Fibroblast of skin of abdomen (primary cell): ENCODE data around the gene SLC24A3.
A peak's percentile ranks its signal among the peaks of the same experiment; 100 is the strongest.
"Not testable (repeated sequence)": the region's sequence is repeated elsewhere in the genome, so short reads cannot be mapped to it uniquely, and the experiment has no call there.

ENCODE experiments used
- DNase-seq: peaks from one replicate; pipeline ENCODE4 v3.0.0-alpha.2; 2013

The SLC24A3 gene

DNA sequence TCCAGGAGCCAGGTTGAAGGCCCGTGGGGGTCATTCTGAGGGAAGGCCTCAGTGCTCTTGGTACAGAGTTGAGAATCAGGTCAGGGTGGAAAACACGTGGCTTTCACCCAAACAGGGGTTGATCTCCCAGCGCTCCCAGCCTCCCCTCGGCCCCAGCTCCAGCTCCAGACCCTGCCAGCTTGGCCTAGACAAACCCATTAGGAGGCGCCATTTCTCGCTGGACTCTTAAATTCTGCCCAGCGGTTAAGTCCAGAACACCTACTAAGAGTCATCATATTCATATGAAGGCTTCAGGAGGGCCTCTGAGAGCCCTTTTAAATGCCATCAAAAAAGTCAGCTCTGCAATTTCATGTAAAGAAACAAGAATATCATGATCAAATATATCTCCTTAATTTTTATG, 387.6 kb downstream of the SLC24A3 start:
- DNase-seq, result no peak

DNA sequence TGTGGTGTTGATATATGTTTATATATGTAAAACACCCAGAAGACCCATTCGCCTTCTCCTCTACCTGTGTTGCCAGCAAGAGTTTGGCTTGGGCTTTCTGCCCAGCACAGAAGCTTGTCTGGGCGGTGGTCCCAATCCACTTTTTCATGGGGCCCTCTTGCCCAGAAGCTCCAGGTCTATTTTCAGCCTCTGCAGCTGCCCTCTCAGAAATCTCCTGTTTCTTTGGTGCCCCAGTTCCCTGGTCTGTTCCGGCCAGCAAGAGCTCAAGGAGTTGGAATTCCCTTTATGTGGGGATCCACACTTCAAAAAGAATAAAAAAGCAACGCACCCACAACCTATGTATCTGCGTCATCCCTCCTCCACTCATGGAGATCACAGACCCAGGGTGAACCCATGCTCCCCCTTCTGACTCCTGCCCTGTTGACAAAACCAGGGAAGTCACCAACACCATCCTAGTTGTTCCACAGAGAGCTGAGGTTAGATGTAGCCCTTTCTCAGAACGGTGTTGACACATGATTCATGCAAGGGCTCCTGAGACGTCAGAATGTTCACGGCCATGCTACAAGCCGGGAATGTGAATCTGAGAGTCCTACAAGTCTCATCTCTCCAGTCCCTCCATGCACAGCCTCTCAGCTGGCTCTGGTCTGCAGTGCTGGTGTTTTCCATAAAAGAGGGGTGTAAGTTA, 388.8 kb downstream of the SLC24A3 start:
- no peak for DNase-seq

DNA sequence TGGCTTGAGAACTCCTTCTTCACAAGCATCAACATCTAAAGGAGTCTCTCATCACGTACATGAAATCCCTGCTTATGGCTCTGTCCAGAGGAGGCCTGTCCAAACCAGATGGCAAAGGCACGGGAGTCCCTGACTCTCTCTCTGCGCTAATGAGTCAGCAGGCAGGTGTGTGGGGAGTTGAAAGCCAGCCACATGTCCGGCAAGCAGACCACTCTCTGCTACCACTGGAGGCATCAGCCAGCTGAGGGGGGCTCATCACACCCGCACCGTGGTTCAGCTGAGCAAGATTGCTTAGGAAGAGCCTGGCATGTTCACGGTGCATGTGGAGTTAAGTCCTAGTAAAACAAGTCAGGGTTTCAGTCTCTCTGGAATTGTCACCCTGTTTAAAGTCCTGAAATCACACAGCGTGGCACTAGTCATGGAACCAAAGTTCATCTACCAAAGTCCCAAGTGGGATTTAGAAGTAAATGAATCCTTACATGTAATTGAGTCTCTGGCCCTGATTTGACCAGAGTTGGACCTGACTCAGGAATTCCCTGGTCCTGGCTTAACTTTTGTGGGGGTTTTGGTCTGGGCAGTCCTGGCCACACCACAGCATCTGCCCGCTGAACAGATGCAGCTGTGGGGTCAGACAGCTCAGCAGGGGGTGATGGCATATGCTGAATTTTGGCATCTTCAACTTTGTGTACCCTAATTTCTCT, 390.4 kb downstream of the SLC24A3 start:
- no peak for DNase-seq

DNA sequence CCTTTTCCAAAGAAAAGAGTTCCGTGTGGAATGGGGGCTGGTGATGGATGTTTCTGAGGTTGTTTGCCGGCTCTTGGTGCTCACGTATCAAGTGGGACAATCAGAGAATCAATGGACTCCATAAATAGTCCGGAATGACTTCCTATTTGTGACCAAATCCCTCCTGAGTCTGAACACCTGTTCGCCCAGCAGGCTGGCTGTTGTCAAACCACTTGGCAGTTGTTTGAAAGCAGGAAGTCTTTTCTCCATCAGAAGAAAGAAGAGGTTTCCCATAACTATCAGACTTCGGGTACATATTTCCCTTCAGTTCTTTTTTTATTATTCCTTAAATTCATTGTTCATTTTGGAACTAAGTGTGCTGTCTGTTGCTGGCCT, 390.9 kb downstream of the SLC24A3 start:
- DNase-seq, result no peak

DNA sequence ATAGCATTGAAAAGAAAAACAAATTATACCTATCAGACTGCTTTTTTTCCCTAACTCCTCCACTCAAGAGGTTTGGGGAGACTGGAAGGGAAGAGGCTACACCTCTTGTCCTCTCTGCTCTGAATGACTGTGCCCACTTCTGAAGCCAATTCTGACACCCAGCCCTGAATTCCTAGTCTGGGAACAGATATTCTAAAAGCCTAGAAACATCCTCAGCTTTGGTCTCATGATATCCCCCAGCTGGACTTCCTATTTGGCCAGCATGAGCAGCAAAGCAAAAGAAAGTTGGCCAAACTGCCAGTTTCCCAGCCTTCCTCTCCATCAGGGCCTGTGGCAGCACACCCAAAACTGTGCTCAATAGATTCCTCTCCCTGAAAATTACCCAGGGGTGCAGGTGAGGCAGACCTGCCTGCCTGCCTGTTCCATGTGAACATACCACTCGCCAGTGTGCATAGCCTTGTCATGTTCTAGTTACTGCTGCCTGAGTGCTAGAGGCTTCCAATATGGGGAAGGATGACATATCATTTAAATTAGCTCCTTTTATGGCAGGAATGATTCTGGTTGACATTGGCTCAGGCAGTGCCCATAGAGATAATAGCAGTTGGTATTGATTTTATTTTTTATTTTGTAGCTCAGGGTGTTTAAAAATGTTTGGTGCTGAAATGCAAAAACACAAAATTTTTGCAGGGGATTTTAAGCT, 393.5 kb downstream of the SLC24A3 start:
- DNase-seq, result no peak

DNA sequence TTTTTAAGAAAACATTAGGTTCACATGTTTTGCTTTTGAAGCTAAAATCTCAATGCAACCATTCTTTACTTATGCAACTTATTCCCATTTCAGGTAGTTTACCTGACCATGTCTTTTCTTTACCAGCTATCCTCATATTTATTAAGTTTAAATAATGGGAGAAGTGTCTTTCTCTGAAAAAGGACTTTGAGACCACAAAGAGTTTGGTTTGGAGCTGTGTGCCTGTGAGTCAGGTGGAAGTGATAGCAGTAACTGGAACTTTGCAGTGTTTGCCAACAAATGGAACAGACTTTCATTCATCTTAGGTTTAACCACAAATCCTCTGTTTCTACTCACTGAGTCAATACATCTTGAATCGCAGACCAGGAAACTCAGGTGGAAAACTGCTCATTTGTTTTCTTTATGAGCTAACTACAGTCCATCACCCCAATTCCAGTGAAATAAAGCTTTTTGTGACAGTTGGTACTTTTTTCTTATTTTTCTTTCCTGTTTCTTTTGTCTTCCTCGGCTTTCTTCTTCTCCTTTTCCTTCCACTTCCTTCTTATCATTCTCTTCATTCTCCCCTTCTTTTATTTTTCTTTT, 397.3 kb downstream of the SLC24A3 start:
- DNase-seq, result no peak

DNA sequence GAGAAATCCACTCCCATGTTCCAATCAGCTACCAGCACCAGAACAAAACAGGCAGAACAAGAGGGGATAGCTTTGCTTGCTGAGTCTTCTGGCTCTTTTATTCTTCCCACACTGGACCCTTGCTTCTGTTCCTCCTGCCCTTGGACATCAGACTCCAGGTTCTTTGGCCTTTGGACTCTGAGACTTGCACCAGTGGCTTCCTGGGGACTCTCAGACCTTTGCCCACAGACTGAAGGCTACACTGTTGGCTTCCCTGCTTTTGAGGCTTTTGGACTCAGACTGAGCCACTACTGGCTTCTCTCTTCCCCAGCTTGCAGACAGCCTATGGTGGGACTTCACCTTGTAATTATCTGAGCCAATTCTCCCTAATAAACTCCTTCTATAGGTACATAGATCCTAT, 403.2 kb downstream of the SLC24A3 start:
- no peak for DNase-seq

DNA sequence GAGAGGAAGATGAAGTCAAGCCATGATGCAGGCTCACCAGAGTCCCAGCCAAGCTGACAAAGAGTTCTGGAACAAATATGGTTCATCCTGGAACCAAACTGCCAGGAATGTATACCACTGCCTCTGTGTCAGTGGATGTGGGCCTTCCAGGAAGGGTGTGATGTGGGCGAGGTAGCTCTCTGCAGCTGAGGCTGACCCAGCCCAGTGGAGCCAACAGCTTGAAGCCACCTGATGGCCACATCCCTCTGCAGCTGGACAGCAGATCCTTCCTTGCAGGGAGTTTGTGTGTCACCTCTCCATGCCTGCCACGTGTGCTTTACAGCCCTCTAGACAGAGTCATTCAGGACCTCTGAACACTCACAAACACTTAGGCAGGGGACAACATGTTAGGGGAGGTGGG, 403.6 kb downstream of the SLC24A3 start:
- no peak for DNase-seq

DNA sequence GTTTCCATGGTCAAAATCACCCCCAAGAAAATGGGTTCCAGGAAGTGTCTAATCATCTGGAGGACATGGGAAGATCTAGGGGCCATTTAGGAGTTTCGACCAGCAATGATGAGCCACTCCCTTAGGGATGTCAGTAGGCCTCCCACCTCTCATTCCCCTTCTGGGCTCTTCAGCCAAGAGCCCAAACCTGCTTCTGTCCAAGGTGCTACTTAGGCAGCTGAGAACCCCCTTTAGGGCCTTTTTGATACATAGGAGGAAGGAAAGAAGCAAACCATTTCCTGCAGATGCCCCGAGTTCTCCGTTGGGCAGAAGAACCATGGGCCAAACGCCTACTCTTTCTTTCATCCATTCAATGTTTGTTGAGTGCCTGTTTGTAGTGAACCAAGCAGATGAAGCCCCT, 404.2 kb downstream of the SLC24A3 start:
- DNase-seq, result no peak

DNA sequence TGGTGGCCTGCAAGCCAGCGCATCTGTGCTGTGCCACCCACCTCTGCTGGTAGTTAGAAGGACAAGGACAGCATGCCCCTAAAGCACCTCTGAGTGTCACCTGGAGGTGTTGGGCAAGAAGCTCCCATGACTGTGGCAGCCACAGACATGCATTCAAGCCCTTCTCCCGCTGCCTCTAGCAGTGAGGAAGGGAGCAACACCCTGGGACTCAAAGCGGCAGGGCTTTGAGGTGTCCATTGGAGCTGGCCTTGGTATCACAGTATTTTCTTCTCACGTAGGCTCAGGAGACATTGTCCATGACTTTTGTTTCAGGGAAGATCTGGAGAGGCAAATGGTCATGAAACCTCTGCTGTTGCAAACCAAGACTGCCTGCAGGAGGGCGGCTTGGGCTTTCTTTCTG, 404.8 kb downstream of the SLC24A3 start:
- no peak for DNase-seq

DNA sequence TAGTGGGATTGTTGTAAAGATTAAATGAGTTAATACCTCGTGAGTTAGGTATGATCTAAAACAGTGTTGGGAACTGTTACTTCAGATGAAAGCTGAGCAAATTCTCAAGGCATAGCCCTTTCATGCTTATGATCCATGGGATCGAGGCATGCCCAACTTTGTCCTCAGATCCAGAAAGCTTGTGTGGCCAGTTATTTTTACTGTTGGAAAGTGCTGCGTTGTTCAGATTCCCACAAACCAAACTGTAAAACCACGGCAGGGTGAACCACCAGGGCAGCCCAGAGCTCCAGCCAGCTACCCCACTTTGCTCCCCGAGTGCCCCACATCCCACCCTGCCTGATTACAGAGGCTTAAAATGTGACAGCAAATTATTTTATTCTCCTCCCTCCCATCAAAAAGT, 406.3 kb downstream of the SLC24A3 start:
- DNase-seq, result no peak

DNA sequence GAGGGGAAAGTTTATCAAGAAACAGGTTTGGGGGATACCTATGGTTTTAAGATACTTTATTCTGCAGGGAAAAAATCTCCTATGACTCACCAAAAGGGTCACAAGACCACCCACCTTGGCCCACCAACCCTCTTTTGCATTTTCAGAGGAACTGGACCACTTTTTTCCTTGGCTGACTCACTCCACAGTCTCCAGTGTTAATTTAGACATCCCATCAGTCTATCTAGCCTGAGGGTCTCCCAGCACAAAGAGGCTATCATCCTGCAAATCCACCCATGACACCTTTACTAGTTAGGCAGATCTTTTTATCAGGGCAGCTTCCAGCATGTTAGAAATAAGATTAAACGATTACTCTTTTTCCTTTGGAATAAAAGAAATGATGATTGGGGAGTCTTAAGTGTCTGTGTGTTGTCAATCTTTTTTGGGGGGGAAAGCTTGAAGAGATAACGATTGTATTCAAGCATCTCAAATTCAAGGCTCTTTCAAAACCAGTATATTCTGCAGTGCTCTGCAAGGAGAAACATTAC, 407.5 kb downstream of the SLC24A3 start:
- no peak for DNase-seq

DNA sequence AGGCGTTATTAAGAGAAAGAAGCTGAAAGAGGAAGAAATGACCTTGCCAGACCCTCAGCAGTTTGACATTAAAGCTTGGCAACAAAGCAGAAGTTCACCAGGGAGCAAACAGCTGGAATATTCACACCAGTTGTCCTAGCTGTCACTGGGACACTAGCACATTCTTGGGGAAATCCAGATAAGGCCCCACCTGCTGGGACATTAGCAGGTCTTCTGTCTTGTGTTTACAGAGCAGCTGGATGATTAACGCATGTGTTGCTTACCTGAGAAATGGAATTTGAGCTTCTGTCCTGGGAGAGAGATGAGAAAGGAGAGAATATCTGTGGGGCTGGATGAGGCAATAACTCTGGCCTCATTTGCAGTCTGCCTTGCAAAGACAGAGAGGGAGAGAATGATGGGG, 408.0 kb downstream of the SLC24A3 start:
- DNase-seq, result no peak

DNA sequence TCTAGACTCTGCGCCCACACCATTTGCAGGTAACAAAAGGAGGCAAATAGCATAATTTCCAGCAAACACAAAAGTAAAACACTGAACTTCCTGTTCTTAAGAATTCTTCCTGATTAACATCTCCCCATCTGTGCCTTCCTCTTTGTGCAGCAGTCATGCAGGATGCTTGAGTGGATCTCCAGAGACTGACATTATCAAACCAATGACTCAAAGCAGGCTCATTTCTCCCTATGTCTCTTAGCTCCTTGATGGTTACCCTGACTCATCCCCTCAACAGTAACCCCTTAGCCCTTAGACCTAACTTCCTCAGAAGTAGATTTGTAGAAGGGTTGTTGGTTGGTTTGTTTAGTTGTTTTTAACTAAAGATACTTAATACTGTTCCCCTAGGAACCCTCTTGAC, 408.6 kb downstream of the SLC24A3 start:
- no peak for DNase-seq

DNA sequence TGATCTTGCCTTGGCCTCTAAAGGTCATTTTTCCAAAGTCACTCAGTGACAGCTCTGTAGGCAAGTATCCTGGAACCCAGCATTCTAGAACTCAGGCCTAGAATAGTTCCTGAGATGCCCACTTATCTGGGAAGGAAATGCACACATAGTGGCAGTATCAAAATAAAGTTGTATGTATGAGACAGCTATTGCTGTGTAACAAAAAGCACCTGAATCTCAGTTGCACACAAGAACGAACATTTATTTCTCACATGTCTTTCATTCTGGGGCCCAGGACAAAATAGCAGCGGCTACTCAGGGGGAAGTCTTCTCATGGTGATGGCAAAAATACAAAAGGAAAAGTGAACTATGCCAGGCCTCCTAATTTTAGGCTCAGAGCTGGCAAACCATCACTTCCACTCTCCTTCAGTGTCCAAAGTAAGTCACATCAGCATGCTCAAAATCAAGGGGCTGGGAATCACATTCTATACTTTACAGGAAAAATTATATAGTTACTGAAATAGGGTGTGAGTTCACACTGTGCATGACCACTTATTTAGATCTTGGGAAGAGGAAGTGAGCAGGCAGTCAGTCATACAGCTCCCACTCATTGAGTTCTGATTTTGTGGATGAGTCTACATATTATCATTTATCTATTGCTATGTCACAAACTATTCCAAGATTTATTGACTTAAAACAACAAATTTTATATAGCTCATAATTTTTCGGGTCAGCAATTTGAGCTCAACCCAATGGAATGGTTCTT, 412.0 kb downstream of the SLC24A3 start:
- DNase-seq, result no peak

DNA sequence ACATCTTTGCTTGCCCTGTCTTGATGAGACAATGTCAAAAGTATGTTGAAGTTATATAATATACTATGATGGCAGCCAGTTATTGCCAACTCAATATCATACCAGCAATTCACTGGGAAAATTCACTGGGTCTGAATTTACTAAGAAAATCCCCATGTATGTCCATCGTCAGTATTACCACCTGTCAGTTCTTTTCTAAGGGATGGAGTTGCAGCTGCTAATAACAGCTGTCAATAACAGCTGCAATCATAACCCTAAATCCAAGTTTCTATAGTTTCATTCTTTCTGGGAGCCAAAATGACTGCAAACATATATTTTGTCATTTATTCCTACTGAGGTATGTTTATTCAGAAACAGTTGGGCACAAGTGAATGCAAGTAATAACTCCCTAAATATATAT, 413.0 kb downstream of the SLC24A3 start:
- no peak for DNase-seq

DNA sequence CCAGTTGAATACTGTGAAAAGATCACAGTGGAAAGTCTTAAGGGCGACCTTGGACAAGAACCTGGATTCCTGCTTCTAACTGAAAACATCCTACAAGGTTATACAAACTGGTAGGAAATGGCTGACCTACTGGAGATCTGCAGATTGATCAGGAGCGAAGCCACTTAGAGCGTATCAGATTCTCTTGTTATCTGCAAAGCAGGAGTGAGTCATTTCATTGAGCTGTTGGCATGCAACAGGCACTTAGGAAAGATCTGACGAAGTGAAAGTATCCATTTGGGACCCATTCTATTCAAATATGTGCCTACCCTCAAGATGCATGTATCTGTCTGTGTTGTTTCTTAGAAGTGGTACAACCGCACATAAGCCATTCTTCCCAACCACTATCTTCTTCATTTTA, 414.5 kb downstream of the SLC24A3 start:
- no peak for DNase-seq

DNA sequence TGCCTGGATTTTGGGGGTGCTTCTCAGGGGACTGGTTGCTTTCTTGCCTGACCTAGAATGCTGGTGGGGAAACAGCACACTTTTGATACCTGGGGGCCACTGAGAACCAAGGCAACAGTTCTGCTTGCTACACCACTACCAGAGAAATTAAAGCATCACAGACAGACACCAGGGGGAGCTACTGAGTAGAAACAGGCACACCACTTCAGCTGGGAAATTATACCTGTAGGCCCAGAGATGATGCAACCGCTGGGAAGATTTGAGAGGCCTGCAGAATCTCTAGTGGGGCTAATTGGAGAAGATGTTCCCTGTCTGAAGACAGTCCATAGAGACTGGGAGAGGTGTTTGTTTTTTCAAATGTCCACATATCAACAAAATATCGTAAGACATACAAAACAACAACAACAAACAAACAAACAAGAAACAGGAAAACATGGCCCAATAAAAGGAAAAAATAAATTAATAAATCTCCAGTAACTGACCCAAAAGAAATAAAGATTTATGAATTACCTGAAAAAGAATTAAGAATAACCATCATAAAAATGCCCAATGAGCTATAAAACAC, 416.2 kb downstream of the SLC24A3 start:
- peak; percentile 60 for DNase-seq

DNA sequence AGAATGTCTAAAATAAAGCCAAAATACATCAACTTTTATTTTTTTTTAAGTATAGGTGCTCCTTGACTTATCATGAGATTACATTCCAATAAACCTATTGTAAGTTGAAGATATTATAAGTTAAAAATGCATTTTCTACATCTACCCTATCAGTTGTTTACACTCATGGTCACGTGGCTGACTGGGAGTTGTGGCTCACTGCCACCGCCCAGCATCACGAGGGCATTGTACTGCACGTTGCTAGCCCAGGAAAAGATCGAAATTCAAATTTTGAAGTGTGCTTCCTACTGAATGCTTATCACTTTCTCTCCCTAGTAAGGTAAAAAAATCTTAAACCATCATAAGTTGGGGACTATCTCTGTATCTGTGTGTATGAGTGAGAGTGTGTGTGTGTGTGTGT, 419.0 kb downstream of the SLC24A3 start:
- no peak for DNase-seq

DNA sequence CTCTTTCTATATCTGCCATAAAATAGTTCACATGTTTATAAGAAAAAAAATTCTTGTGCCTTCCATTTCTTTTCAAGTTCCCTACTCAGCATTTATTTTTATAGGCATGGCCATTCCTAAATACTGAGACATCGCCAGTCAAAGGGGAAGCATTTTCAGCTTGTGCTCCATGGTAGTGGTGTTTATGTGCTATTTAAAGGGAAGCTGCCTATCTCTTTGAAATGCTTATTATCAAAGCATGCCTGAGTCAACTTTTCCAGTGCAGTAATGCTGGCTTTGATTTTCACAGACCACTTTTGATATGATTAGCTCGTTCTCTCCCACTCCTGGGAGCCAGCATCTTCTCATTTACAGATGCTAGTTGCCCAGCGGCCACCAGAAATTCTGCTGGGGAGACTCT, 421.5 kb downstream of the SLC24A3 start:
- peak; percentile 4 for DNase-seq

DNA sequence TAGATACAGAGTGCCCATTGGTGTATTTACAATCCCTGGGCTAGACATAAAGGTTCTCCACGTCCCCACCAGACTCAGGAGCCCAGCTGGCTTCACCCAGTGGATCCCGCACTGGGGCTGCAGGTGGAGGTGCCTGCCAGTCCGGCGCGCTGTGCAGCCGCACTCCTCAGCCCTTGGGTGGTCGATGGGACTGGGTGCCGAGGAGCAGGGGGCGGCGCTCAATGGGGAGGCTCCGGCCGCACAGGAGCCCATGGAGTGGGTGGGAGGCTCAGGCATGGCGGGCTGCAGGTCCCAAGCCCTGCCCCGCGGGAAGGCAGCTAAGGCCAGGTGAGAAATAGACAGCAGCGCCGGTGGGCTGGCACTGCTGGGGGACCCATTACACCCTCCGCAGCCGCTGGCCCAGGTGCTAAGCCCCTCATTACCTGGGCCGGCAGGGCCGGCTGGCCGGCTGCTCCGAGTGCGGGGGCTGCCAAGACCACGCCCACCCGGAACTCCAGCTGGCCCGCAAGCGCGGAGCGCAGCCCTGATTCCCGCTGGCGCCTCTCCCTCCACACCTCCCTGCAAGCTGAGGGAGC, 427.1 kb downstream of the SLC24A3 start:
- not testable (repeated sequence) for DNase-seq

DNA sequence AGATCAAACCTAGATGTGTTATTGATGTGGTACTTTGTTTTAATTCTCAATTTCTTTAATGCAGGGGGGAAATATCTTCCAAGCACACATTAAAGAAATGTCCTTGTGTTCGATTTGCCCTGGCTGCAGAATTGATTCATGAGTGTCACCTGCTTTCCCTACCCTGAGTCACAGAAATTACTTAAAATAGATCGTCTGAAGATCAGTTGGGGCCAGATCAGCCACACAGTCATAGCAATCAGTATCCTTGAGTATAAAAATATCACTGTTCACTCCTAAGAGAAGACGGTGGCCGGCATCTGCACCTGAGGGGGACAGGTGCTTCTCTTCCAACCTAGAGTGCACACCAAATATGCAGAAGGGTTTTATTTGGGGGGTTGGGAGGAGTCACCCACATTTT, 430.4 kb downstream of the SLC24A3 start:
- no peak for DNase-seq
